Measurements from ENCODE around the gene VPS13D.

The VPS13D gene

DNA sequence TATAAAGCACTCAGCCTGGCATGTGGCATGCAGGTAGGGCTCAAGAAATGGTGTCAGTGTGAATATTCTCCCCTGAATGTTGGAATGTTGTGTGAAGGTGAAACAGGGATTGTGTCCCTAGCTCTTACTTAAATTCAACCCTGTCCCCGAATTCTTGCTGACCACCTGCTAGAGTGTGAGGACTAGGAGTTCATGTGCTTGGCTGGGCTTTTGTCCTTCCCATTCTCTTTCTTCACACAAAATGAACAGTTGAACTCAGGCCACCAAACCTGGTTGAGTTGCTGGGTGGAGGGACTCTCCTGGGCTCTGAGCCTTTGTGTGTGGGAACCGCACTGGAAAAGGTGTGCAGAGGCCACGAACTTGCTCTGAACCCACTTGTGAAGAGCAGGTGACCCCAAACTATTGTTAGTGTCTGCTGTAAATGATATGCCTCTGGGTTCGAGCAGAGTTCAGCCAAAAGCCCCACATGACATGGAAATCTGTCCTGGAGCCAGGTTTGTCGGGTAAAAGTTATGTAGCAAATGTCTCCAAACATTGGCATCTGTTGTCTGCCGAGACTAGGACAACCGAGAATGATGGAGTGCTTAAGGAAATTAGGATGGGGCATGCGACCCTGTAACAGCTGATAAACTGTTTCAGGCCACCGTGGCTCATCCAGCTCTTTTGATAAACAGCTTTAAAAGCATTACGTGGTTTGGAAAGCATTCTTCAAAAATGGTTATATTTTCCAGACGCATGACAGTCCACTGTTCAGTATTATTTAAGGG lies 243.9 kb downstream of the VPS13D start:
- no peak for DNase-seq

DNA sequence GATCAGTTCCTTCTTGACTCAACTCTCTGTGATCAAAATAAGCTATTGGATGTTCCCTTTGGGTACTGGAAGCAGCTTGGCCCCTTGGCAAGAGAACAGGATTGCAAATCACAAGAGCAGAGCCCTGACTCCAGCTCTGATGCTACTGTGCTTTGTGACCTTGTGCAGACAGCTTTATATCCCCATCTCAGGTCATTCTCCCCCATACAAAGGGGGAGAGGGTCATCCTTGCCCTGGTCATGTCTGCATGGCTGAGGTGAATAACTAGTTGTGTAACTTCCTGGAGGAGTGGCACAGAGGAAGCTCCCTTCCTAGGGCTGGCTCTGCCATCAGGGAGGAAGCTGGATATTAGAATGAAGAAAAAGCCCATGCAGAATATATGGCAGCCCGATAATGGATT lies 245.3 kb downstream of the VPS13D start:
- DNase-seq = no peak

DNA sequence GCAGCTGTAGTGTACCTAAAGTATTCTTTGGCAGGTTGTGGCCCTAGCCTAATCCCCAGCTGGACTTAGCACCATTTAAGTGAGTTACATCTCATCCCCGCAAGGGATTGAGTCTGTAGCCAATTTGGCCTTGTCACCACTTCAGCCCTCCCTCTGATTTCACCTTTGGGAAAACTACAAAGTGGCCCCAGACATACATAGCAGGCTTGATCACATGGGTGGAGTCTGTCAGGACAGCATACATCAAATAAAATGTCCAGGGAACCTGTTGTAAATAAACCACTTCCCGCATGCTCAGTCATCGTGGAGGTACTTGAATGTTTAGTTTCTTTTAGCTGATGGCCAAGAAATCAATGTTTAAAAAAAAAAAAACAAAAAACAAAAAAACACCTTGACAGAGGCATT lies 245.7 kb downstream of the VPS13D start:
- peak; percentile 58 for DNase-seq

DNA sequence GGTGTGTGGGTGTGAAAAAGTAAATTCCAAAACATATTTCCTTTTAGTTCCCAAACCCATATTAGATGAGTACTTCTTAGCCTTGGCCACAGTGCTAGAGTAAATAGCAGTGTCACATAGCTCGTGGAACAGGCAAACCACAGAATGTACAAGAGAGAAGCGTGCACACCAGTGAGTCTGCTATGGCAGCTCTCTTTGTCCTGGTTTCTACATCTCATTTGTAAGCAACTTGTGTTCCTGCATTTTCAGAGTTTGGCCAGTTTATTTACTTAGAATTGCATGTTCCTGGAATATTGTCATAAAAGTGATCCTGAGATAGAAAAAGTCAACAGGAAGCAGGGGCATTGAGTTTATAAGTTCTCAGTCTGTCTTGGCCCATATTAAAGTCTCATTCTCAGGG lies 246.1 kb downstream of the VPS13D start:
- peak; percentile 51 for DNase-seq

DNA sequence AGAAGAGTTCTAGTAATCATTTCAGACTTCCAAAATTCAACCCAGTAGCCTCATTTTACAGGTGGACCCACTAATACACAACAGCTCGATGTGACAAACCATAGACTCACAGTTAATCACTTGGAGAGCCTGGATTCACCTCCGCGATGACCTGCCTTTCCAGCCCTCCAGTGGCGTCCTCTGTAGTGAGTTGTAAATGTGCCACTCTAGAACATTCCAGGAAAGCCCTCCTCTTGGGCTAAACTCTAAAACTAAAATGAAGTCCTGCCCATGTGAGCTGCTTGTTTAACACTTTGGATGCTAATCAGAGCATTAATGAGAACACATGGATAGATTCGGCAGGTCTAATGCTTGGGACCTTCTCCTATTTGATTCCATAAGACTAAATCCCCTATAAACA lies 247.5 kb downstream of the VPS13D start:
- DNase-seq = no peak

DNA sequence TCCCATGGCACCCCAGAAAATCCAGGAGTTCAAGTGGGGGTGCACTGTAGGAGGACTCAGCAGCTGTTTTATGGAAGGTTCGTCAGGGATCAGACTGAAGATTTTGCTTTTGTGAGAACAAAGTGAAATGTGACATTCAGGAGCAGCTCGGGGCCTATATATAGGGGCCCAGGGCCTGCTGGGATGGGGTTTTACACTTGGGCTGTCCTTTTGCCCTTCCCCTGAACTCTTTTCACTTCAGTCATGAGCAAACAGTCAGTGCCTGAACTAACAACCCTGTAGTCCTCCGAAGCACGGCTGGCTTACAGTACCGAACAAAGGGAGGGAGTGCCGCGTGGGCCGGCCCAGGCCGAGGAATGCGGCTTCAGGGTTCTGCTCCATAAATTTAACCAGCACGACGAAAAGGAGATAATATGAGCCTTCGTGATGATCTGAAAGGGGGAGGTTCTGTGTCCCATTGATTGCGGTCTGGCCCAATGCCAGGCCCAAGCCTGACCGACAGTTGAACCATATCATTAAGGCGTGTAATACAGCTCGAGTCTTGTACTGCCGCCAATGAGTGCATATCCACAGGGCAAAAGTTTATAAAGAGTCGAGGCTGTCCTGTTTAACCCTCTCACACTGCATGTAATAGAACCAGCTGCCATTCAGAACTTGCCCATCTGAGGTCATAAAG lies 248.2 kb downstream of the VPS13D start:
- peak; percentile 64 for DNase-seq

DNA sequence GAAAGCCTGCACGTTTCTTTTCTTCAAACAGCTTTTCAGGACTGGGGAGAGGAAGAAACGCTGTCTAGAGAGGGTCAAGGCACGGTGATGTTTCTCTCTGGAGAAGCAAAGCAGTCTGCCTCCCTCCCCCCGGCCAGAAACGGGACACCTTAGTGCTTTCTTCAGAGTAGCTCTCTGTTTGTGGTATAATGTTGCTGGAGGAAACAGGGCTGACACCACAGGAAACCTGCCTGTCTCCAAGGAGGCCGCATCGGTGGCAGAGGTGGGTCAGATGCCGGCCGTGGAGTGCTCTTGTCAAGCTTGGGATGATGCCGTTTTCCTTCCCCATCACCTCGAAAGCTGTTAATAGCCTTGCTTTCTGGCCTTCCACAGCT lies 248.8 kb downstream of the VPS13D start:
- DNase-seq = peak; percentile 44

DNA sequence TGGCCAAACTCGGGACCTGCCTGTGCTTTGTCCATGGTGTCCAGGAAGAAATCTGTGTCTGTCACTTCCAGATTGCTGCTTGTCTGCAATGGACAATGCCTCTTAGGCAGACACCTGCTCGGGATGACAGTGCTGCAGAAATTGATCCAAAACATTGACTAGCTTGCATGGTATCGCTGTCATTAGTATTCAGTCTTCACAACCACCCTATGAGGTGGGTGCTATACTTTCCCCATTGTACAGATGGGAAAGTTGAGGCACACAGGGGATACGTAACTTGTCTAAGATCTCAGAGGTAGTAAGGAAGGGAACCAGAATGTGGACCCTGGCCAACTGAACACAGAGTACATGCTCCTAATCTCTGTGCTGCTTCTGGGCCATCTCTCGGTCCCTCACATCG lies 249.5 kb downstream of the VPS13D start:
- no peak for DNase-seq

DNA sequence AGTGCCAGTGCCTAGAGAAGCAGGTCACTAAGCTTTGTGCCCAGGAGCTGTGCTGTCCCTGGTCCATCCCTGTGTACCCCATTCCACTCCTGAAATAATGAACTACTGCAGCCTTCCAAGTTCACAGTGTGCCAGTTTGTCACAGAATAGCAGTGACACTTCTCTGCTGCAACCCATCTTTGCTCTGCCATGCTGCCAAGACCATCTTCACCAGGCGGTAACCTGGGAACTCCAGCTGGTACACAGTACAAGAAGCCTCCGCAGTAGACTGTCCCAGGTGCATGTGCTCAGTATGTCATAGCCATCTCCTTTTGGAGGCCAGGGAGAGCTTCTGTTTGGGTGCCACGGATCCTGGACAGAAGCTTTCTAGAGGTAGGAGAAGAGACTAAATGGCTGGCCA lies 250.2 kb downstream of the VPS13D start:
- no peak for DNase-seq

DNA sequence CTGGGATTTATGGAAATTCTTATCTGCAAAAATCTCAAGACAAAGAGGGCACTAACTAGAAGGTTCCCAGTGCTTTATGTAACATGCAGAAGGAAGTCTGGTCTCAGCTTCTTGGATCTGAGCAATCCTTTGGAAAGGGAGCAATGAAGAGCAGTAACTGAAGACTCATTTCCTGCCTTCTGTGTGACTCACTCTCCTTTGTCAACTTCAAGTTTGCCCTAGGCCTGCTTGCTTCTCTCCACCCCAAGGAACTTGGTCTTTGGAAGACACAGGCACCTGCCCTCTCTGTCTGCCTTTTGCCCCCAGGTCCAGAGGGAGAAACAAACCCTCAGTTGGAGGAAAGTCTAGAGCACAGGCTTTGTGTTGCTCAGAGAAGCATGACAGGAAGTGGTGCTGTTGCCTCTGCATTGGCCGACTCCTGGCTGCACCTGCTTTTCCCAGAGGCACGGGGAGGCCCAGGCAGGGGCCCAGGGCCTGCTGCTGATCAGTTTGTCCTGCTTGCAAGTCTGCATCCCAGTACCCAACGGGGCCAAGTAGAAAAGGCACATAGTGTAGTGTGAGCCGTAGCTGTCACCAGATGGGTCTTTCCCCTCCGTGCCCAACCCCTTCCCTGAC lies 251.0 kb downstream of the VPS13D start:
- DNase-seq = peak; percentile 79

DNA sequence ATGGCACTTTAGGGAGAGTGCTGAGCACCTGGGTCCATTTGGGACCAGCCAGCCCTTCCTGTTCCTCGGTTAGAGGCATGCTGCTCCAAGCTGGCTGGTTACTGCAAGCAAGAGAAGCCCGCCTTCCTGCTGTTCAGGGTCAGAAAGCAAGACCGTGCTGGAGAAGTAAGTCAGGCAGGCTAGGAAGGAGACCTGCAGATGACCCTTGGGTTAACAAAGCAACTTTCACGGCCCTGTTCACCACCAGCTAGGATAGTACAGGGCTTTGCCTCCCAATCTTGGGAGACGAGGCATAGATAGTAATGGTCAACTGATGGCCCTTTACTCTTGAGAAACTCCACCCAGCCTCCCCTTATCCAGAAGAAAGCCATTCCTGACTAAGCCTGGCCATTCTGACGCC lies 252.1 kb downstream of the VPS13D start:
- DNase-seq = no peak

DNA sequence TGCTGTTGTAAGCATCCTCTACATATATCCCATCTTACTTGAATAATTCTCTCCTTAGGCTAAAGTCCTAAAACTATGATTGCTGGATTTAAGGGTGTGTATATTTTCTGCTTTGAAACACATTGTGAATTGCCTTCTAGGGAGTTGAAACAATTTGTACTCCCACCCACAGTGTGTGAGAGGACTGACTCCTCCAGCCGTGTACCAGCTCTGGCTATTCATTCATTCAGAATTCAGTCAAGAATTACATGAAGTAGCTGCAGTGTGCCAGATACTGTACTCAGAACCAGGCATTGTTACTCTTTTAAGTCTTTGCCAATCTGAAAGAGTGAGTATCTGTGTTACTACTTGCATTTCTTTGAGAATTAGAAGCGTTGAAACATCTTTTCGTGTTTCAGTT lies 253.2 kb downstream of the VPS13D start:
- no peak for DNase-seq

DNA sequence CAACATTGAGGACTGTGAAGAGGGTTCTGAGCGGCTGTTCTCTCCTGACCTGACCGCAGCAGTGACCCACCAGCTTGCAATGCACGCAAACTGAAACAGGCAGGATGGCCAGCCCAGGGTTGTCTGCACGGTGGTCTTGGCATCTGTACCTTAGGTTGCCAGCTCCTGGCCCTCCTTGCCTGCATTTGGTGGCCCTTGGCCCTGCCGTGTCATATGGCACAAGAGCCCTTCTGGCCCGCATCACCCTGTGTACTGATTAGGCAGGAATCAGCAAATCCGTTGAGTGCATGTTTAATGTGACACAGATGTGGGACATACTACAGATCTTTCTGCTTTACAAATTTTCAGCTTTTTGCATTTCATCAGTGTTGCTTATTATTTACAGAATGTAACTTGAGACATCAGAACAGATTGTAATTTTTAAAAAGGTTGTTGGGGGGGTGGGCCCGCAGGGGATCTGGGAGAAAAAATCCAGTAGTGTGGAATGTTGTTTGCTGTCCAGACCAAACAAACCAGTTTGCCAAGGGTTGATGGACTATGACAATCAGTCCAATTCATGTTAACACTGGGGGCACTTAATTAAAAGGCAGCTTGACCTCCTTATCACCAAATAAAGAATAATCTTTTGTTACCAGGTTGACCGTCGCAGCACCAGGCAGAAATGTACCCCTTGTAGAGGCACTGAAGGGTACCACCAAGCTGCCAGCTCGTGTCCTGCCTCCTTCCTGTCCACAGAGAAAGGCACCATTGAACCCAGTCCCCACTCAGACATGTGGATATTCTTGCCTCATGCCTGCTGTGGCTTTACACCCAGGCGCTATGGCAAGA lies 255.6 kb downstream of the VPS13D start:
- DNase-seq = peak; percentile 25

DNA sequence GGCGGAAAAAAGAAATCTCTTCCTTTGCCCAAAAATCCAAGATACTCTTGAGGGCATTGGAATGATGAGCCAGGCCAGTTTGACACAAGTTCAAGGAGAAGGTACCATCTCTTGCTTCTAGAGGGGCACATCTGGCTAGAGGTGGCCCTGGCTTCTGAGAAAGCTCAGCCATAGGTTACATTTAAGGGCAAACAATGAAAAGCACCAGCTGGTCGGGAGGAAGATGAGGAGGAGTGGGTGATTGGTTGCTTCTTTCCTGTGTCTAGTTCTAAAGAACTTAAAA lies 256.2 kb downstream of the VPS13D start:
- DNase-seq = no peak

DNA sequence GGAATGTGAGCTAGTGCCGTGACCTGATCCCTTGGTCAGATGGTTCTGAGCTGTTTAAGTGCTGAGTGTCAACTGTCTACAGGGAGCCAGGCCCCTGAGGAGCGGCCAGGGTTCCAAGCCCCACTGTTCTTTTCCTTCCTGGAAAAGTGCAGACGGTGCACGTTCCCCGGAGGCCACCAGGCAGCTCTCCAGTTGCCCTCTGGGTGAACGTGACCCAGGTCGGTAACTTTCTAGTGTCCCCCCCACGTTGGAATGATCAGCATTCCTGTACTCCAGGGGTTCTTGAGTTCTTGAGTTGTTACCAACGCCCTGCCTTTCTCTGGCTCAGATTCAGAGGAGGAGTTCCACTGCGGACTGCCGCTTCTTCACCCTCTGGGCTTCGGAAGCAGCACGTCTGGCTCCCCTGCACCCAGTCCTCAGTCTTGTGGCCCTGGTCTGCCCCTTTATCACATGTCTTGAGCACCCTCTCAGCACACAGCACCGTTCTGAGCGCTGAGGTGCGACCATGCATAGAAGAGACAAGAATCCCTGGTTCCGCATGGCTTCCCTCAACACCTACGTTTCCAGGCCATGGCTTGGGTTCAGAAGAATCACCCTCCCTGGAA lies 256.7 kb downstream of the VPS13D start:
- DNase-seq = peak; percentile 33

DNA sequence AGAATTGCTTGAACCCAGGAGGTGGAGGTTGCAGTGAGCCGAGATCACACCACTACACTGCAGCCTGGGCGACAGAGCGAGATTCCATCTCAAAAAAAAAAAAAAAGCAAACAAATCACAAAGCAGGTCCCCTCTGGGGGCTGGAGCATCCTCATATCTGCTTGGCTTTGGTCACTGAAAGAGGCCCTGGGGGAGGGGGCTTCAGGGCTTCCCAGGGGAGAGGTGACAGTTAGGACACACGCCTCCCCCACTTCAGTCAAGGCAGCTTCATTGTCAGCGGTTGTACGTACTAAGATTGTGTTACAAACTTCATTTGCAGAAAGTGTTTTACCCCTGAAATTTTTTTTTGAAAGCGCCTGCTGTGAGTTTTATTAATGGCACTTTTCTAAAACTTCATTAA lies 257.7 kb downstream of the VPS13D start:
- no peak for DNase-seq

DNA sequence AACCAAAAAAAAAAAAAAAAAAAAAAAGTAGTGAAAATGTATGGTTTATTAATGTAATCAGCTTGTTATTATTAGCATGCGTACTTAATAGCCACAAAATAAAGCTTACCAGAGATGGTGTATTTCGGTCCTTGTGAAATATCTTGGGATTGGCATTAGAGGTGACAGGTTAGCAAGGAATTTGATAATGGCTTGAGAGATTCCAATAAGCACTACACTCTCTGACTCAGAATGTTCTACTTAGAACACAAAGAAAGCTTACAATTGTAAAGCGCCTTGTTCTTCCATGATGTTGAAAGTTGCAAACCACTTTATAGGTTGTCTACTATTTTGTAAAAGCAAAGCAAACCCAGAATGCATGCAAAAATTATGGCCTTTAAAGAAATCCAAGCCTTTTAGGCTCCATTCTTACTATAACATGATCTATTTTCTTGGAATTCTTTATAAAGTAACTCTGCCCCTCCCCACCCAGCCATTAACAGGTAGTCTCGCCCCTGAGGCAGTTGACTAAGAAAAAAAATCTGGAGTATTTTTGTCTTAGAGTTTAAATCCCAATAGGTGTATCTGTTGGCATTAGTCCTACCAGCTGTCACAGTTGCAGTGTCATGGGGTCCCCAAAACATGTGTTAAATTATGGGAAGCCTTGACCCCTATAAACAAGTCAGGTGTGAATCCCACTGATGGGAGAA lies 259.0 kb downstream of the VPS13D start:
- DNase-seq = no peak

DNA sequence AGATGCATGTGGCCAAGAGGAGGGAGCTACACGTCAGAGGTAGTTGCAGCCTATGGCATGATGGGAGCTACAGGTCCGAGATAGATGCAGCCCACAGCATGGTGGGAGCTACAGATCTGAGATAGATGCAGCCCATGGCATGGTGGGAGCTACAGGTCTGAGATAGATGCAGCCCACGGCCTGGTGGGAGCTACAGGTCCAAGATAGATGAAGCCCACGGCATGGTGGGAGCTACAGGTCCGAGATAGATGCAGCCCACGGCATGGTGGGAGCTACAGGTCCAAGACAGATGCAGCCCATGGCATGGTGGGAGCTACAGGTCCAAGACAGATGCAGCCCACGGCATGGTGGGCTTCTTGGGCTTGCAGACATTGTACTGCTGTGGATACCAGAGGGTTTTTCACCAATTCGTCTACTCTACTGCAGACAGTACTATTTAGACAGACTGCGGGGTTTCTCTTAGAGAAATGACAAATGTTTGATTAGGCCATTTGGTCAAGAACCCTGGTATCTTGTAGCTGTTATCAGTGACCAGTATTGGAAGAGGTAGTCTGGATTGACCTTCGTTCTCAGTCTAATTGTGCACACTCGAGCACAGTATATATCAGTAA lies 260.8 kb downstream of the VPS13D start:
- DNase-seq = no peak

DNA sequence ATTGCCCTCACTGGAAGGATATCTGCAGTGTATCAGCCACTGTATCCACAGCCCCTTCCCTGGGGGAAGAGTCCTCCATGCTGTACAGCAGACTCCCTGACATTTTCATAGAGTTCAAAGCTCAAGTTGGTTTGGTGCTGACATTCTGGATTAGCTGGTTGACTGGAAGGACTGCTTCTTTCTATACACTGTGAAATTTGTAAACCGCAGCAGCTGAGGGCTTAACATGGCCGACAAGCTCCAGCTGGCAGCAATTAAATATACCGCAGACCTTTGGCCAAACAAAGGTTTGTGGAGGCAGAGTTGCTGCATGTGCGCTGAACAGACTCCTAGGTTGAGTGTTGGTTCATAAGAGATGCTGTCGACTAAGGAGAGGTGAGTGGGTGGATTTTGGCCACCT lies 261.8 kb downstream of the VPS13D start:
- no peak for DNase-seq

DNA sequence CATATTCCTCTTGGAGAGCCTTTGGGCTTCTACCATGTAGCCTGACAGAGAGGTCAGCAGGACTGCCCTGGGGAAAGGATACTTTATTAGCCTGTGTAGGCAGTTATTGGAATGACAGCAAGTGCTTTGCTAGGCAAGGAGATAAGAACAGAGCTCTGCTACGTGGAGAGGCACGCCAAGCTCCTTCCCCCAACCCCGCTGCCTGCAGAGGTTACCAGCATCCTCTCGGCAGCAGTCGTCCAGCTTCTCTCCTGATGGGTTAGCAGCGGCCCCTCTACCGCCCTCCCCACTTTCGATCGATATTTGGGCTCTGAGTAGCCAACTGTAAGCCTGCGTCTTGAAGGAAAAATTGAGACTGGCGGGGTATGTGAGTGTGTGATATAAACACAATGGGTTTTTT lies 265.9 kb downstream of the VPS13D start:
- no peak for DNase-seq

DNA sequence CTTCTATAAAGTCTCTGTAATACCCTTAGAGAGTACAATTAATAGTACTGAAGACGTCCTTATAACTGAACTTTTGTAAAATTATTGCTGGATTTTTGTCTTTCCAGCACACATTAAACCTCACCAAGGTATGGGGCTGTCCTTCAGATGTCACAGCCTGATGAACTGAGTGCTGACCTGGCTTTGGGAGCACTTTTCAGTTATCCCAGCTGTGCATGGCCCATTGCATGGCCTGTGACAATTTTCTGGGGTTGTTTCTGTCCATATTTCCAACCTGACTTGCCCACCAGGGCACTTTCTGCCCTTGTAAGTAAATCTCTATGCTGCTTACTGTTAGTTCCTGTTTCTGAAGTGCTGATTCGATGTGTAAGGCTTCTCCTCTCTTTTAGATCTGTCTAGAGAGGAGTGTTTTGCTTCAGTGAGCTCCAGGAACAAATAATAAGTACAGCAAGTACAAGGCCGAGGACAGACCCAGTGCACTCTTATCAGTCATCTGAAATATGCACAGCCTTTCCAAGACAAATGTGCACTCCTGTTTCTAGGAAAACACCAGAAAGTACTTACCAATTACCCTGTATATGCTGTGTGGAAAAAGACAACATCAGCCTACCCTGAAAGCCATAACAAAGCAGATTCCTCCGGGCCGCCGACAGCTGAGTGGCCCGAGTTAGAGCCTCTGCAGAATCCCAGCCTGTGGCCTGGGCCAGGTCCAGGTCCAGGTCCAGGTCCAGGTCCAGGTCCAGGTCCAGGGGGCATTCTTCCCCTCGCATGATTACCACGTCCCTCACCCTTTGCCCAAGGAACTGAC lies 266.5 kb downstream of the VPS13D start:
- no peak for DNase-seq
